K562 (cell line): ENCODE data around the gene UBALD2. TPM values are rescaled to one million over a fixed set of nuclear protein-coding genes. Genes with fewer than 3 reads are reported as not detected.

Experiments used
- BRCA1 ChIP-seq, 2 experiments: fragments of 450-650 bp in 1 of 2; sonication (generic) in 1 of 2; formaldehyde crosslinking in 1 of 2; IDR thresholded peaks; 2 replicates each; pipeline versions ENCODE4 v1.5.0 to v1.6.1; 2017 to 2020; ENCODE audit warnings: mild to moderate bottlenecking in 1 of 2, missing genetic modification reagents in 1 of 2
- KLF10 ChIP-seq: fragments of 250-450 bp; sonication (Bioruptor Pico); IDR thresholded peaks from 2 replicates; pipeline ENCODE4 v1.6.1; 2021; ENCODE audit warnings: matching md5 sums
- NCOA6 ChIP-seq: fragments of 450-650 bp; IDR thresholded peaks from 2 replicates; pipeline ENCODE4 v1.6.1; 2017; ENCODE audit warnings: mild to moderate bottlenecking
- NFYB ChIP-seq: IDR thresholded peaks from 2 replicates; pipeline ENCODE4 v1.6.1; 2011; ENCODE audit warnings: mild to moderate bottlenecking, moderate library complexity; ENCODE audit not compliant: insufficient read length; ENCODE audit errors: extremely low read depth
- PCBP1 ChIP-seq: fragments of 200-400 bp; formaldehyde crosslinking; IDR thresholded peaks from 2 replicates; pipeline ENCODE4 v1.6.1; 2018; ENCODE audit warnings: mild to moderate bottlenecking, low read depth, low read length; ENCODE audit not compliant: poor library complexity, severe bottlenecking
- PHF8 ChIP-seq: fragments of 200-600 bp; sonication (generic); IDR thresholded peaks from 2 replicates; pipeline ENCODE4 v1.6.1; 2012; ENCODE audit warnings: mixed run types, mild to moderate bottlenecking, inconsistent platforms, low read length, moderate library complexity, borderline replicate concordance
- SMARCB1 ChIP-seq: IDR thresholded peaks from 2 replicates; pipeline ENCODE4 v1.6.1; 2011; ENCODE audit warnings: improper control_type of control experiment, low read depth; ENCODE audit not compliant: insufficient read length
- ZNF699 ChIP-seq: fragments of 250-450 bp; sonication (Bioruptor Pico); IDR thresholded peaks from 2 replicates; pipeline ENCODE4 v1.8.0; 2021; ENCODE audit warnings: mild to moderate bottlenecking, moderate library complexity; ENCODE audit not compliant: insufficient replicate concordance
- polyA plus RNA-seq, 8 experiments: library from polyadenylated mRNA; depleted of rRNA in 4 of 8; stranded (reverse) in 5 of 8; unstranded in 3 of 8; fragments of >200 nt; fragmentation: Nextera tagmentation in 2 of 8; fragmentation: Illumina TruSeq in 1 of 8; extraction: Ambion mirVana in 2 of 8; extraction: Trizol in 1 of 8; gene quantifications; 2 replicates each; pipeline versions ENCODE4 v1.2.1 to v1.2.3, GENCODE V29; 2011 to 2014; ENCODE audit warnings: inconsistent platforms in 1 of 8, missing spikeins in 1 of 8
- total RNA-seq, 7 experiments: library from RNA; depleted of rRNA in 6 of 7; stranded (reverse); fragments of >200 nt in 6 of 7; fragmentation: Illumina TruSeq in 2 of 7; extraction: Trizol in 2 of 7; gene quantifications; 2 replicates each; pipeline versions ENCODE4 v1.2.1 to v1.2.3, GENCODE V29; 2011 to 2021; ENCODE audit warnings: low replicate concordance in 1 of 7
- TF ChIP-seq, protein P1 (sequence below): fragments of 250-450 bp; sonication (Bioruptor Pico); IDR thresholded peaks from 2 replicates; pipeline ENCODE4 v1.8.0; 2021; ENCODE audit warnings: moderate library complexity, mild to moderate bottlenecking, inconsistent platforms
- TF ChIP-seq, protein P2 (sequence below), 2 experiments: IDR thresholded peaks; 2 replicates each; pipeline ENCODE4 v1.6.1; 2012; ENCODE audit warnings: improper control_type of control experiment in 2 of 2, low read depth in 2 of 2, low read length in 2 of 2, borderline replicate concordance in 1 of 2
- TF ChIP-seq, protein P3 (sequence below): sonication (generic); formaldehyde crosslinking; IDR thresholded peaks from 2 replicates; pipeline ENCODE4 v1.8.1; 2023; ENCODE audit warnings: mild to moderate bottlenecking, missing genetic modification reagents
- TF ChIP-seq, protein P4 (sequence below): fragments of 250-450 bp; sonication (Bioruptor Pico); IDR thresholded peaks from 2 replicates; pipeline ENCODE4 v1.5.0; 2020; ENCODE audit warnings: mild to moderate bottlenecking
- TF ChIP-seq, protein P5 (sequence below): fragments of 250-450 bp; sonication (Bioruptor Pico); IDR thresholded peaks from 2 replicates; pipeline ENCODE4 v1.8.0; 2022; ENCODE audit warnings: moderate library complexity, mild to moderate bottlenecking, inconsistent platforms
- TF ChIP-seq, protein P6 (sequence below): fragments of 450-650 bp; IDR thresholded peaks from one replicate; pipeline ENCODE4 v1.6.1; 2018; ENCODE audit warnings: mild to moderate bottlenecking, moderate library complexity; ENCODE audit not compliant: partially characterized antibody

The UBALD2 gene
- total and polyA plus RNA-seq, 9 of the 15 experiments (the other 6 are each of a cell fraction or from before 2014, with no cell fraction given), result 2.3 to 94.1 (median 25.3) TPM

DNA sequence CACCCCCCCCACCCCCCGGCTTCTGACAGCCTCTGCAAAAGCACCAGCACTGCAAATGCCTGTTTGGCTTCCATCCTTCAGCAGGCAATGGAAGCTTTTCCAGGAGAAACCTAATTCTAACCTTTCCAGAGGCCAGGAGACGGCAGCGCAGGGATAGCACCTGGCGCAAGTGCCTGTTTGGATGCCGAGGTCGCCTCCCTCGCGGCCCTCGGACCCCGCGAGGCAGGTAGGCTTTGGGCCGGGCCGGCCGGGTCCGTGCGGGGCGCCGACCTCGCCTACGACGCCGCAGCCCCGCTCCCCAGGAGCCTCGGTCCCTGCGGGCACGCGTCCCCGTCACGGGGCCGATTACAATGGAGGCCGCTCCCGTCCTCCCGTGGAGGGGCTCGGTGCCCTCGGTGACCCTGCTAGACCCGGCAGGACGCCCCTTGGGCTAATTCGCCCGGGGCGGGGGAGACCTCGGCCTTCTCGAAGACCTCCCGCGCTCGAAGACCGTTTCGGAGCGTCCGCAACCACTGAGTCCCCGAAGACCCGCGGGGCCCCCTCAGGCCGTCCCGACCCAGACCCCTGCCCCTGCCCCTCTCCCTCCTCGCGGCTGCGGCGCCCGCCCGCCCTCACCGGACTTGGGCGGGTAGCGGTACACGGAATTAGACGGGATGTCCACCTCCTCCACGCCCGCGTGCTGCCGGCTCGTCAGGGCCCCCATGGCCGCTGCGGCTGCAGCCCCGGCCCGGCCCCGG lies 25.4 kb upstream of the UBALD2 start (continued):
- TF ChIP-seq, protein P1, sequence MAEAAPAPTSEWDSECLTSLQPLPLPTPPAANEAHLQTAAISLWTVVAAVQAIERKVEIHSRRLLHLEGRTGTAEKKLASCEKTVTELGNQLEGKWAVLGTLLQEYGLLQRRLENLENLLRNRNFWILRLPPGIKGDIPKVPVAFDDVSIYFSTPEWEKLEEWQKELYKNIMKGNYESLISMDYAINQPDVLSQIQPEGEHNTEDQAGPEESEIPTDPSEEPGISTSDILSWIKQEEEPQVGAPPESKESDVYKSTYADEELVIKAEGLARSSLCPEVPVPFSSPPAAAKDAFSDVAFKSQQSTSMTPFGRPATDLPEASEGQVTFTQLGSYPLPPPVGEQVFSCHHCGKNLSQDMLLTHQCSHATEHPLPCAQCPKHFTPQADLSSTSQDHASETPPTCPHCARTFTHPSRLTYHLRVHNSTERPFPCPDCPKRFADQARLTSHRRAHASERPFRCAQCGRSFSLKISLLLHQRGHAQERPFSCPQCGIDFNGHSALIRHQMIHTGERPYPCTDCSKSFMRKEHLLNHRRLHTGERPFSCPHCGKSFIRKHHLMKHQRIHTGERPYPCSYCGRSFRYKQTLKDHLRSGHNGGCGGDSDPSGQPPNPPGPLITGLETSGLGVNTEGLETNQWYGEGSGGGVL, result no peak
- TF ChIP-seq SMARCB1 (no peak), ZNF699 (CRISPR knock-in tag) (no peak), PHF8 (peak; percentile 29; the same call in 1 of the 2 replicates), BRCA1 (IDR thresholded peaks at IDR 0.05) (no peak), BRCA1 (CRISPR knock-in tag; IDR thresholded peaks at IDR 0.05) (no peak), KLF10 (CRISPR knock-in tag) (no peak), NFYB (no peak), NCOA6 (no peak), PCBP1 (no peak)
- TF ChIP-seq, protein P2, sequence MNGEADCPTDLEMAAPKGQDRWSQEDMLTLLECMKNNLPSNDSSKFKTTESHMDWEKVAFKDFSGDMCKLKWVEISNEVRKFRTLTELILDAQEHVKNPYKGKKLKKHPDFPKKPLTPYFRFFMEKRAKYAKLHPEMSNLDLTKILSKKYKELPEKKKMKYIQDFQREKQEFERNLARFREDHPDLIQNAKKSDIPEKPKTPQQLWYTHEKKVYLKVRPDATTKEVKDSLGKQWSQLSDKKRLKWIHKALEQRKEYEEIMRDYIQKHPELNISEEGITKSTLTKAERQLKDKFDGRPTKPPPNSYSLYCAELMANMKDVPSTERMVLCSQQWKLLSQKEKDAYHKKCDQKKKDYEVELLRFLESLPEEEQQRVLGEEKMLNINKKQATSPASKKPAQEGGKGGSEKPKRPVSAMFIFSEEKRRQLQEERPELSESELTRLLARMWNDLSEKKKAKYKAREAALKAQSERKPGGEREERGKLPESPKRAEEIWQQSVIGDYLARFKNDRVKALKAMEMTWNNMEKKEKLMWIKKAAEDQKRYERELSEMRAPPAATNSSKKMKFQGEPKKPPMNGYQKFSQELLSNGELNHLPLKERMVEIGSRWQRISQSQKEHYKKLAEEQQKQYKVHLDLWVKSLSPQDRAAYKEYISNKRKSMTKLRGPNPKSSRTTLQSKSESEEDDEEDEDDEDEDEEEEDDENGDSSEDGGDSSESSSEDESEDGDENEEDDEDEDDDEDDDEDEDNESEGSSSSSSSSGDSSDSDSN (IDR thresholded peaks at IDR 0.05; ENCODE audit: borderline replicate concordance in 1 of 2, low read depth in 2 of 2, low read length in 2 of 2), result peak; percentile 81 to 84; a peak in 3 of 4 replicates
- TF ChIP-seq, protein P3, sequence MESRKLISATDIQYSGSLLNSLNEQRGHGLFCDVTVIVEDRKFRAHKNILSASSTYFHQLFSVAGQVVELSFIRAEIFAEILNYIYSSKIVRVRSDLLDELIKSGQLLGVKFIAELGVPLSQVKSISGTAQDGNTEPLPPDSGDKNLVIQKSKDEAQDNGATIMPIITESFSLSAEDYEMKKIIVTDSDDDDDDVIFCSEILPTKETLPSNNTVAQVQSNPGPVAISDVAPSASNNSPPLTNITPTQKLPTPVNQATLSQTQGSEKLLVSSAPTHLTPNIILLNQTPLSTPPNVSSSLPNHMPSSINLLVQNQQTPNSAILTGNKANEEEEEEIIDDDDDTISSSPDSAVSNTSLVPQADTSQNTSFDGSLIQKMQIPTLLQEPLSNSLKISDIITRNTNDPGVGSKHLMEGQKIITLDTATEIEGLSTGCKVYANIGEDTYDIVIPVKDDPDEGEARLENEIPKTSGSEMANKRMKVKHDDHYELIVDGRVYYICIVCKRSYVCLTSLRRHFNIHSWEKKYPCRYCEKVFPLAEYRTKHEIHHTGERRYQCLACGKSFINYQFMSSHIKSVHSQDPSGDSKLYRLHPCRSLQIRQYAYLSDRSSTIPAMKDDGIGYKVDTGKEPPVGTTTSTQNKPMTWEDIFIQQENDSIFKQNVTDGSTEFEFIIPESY (CRISPR knock-in tag), result no peak
- TF ChIP-seq, protein P4, sequence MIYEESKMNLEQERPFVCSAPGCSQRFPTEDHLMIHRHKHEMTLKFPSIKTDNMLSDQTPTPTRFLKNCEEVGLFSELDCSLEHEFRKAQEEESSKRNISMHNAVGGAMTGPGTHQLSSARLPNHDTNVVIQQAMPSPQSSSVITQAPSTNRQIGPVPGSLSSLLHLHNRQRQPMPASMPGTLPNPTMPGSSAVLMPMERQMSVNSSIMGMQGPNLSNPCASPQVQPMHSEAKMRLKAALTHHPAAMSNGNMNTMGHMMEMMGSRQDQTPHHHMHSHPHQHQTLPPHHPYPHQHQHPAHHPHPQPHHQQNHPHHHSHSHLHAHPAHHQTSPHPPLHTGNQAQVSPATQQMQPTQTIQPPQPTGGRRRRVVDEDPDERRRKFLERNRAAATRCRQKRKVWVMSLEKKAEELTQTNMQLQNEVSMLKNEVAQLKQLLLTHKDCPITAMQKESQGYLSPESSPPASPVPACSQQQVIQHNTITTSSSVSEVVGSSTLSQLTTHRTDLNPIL (CRISPR knock-in tag), result no peak
- TF ChIP-seq, protein P5, sequence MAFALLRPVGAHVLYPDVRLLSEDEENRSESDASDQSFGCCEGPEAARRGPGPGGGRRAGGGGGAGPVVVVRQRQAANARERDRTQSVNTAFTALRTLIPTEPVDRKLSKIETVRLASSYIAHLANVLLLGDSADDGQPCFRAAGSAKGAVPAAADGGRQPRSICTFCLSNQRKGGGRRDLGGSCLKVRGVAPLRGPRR (CRISPR knock-in tag), result no peak
- TF ChIP-seq, protein P6, sequence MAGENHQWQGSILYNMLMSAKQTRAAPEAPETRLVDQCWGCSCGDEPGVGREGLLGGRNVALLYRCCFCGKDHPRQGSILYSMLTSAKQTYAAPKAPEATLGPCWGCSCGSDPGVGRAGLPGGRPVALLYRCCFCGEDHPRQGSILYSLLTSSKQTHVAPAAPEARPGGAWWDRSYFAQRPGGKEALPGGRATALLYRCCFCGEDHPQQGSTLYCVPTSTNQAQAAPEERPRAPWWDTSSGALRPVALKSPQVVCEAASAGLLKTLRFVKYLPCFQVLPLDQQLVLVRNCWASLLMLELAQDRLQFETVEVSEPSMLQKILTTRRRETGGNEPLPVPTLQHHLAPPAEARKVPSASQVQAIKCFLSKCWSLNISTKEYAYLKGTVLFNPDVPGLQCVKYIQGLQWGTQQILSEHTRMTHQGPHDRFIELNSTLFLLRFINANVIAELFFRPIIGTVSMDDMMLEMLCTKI, result no peak
